Progenitor cell of endocrine pancreas (in vitro differentiated cells): ENCODE measurements around the gene UVSSA. TPM values are rescaled to one million over a fixed set of nuclear protein-coding genes. Genes with fewer than 3 reads are reported as not detected.
"Not testable (repeated sequence)": the region's sequence is repeated elsewhere in the genome, so short reads cannot be mapped to it uniquely, and the experiment has no call there.

ENCODE experiments used
- DNase-seq: peaks from one replicate; pipeline ENCODE4 v3.0.0; 2021; ENCODE audit warnings: low spot score; ENCODE audit not compliant: unreplicated experiment
- H3K27ac Mint-ChIP-seq: 2 replicates; pipeline ENCODE4 v1.8.0; 2021; ENCODE audit warnings: mild to moderate bottlenecking, moderate library complexity, mixed read lengths
- H3K27me3 Mint-ChIP-seq: 2 replicates; pipeline ENCODE4 v1.8.0; 2021; ENCODE audit warnings: mixed read lengths
- H3K36me3 Mint-ChIP-seq: 2 replicates; pipeline ENCODE4 v1.8.0; 2022; ENCODE audit warnings: mixed read lengths; ENCODE audit not compliant: insufficient read depth
- H3K4me1 Mint-ChIP-seq: 2 replicates; pipeline ENCODE4 v1.8.0; 2021; ENCODE audit warnings: low read depth, mixed read lengths
- H3K4me3 Mint-ChIP-seq: 2 replicates; pipeline ENCODE4 v1.8.0; 2021; ENCODE audit warnings: low read depth, mild to moderate bottlenecking, moderate library complexity, mixed read lengths
- H3K9me3 Mint-ChIP-seq: 2 replicates; pipeline ENCODE4 v1.8.0; 2021; ENCODE audit warnings: low read depth, mixed read lengths
- total RNA-seq: library from RNA; stranded (reverse); gene quantifications from 2 replicates; pipeline ENCODE4 v1.2.1, GENCODE V29; 2021
- TF ChIP-seq, protein P1 (sequence below): fragments of 200-600 bp; sonication (generic); IDR thresholded peaks from one replicate; pipeline ENCODE4 v1.5.0; 2021; ENCODE audit warnings: antibody characterized with exemption, mild to moderate bottlenecking; ENCODE audit not compliant: unreplicated experiment

Gene UVSSA
- total RNA-seq, 1 donor from 2014 or later: 32.5 TPM

DNA sequence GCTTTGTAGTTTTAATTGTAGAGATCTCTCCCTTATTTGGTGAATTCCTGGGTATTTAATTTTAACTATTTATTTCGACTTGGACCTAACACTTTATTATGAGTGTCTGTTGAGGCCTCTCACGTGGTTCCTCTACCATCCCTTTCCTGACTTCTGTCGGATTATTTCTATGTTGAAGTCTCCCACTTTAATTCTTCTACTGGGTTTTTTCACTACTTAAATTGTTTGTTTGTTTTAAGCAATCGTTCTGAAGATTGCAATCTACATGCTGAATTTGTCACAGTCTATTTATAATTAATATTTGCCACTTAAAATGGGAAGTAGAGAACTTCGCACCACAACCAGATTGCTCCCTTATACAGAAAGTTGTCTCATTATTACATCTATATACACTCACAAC, 80.0 kb downstream of the UVSSA start:
- peaks cover 20% of the 10 kb centered on the region for H3K27me3 Mint-ChIP-seq
- H3K4me3 Mint-ChIP-seq: no peak overlapping the region
- no peaks in the 10 kb centered on the region for H3K9me3 Mint-ChIP-seq
- no peaks in the 10 kb centered on the region for H3K4me1 Mint-ChIP-seq
- TF ChIP-seq, protein P1, sequence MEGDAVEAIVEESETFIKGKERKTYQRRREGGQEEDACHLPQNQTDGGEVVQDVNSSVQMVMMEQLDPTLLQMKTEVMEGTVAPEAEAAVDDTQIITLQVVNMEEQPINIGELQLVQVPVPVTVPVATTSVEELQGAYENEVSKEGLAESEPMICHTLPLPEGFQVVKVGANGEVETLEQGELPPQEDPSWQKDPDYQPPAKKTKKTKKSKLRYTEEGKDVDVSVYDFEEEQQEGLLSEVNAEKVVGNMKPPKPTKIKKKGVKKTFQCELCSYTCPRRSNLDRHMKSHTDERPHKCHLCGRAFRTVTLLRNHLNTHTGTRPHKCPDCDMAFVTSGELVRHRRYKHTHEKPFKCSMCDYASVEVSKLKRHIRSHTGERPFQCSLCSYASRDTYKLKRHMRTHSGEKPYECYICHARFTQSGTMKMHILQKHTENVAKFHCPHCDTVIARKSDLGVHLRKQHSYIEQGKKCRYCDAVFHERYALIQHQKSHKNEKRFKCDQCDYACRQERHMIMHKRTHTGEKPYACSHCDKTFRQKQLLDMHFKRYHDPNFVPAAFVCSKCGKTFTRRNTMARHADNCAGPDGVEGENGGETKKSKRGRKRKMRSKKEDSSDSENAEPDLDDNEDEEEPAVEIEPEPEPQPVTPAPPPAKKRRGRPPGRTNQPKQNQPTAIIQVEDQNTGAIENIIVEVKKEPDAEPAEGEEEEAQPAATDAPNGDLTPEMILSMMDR: no peak
- H3K27ac Mint-ChIP-seq: no peak overlapping the region
- H3K36me3 Mint-ChIP-seq: no peaks in the 10 kb centered on the region
- DNase-seq: no peak

DNA sequence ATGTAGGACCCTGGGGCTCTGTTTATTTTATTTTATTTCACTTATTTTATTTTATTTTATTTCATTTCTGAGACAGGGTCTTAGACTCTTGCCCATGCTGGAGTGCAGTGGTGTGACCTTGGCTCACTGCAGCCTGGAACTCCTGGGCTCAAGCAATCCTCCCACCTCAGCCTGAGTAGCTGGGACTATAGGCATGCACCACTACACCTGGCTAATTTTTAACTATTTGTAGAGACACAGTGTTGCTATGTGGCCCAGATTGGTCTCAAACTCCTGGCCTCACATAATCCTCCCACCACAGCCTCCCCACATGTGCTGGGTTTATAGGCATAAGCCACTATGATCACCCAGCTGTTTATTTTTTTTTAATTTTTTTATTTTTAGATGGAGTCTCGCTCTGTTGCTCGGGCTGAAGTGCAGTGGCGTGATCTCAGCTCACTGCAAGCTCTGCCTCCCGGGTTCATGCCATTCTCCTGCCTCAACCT, 96.7 kb downstream of the UVSSA start:
- not testable (repeated sequence) for H3K36me3 Mint-ChIP-seq, H3K27ac Mint-ChIP-seq, H3K4me3 Mint-ChIP-seq, H3K9me3 Mint-ChIP-seq, H3K27me3 Mint-ChIP-seq, H3K4me1 Mint-ChIP-seq, DNase-seq

Other genes starting within 250 kb of the UVSSA start
- 11.2 and 11.6 TPM in 2 replicates for gene RNF212, start 233.6 kb upstream of the UVSSA start, total RNA-seq
- 1.9 and 2.2 TPM in 2 replicates for gene SPON2, start 174.6 kb upstream of the UVSSA start, total RNA-seq
- 199 and 204 TPM in 2 replicates for gene CTBP1, start 98.1 kb upstream of the UVSSA start, total RNA-seq
- gene MAEA, start 57.3 kb upstream of the UVSSA start, total RNA-seq: 77.8 and 81.3 TPM in 2 replicates
- gene NKX1-1, start 59.2 kb downstream of the UVSSA start, total RNA-seq: not detected in 2 replicates